ENCODE measurements around the gene PRPF38B. TPM values are rescaled to one million over a fixed set of nuclear protein-coding genes. Genes with fewer than 3 reads are reported as not detected.
"Not testable (repeated sequence)": the region's sequence is repeated elsewhere in the genome, so short reads cannot be mapped to it uniquely, and the experiment has no call there.

PRPF38B gene
- 16.4 TPM for total RNA-seq
- long read RNA-seq, transcript PRPF38B-203 (6 exons, 3,693 nt), result major isoform, 26 of 50 reads
- long read RNA-seq, partial matches to known transcripts, result 12 of 50 reads
- long read RNA-seq, other reads (novel, unspliced or antisense), result 10 of 50 reads

DNA sequence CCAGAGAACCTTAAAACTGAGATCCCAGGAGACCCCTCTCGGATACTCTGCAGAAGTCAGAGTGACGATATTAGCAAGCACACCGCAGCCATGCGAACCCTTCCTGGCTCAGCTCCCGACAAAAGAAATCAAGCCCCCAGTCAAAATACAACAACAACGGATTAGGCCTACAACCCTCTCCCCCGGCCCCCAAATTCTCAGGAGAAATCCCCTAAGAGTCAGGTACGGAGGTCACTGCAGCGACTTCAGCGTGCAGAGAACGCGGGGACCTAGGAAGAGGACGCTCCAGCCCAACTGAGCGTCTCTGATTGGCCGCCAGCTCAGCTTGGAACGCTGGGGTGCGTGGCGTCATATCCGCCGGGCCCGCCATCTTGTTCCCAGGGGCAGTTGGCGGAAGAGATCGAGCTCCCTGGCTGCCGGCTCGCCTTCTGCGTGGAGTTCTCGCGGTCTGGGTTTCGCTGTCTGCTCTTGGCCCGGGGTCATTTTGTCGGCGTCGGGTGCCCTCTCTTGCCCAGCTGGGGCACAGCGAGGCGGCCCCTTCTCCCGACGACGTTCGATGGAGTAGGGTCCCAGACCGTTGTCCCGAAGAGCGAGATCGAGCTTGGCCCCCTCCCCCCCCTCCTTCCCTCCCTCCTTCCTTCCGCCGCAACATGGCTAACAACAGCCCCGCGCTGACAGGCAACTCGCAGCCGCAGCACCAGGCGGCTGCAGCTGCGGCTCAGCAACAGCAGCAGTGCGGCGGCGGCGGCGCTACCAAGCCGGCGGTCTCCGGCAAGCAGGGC, at the start of gene PRPF38B:
Gene PRPF38B, plus strand, starts transcription at position 369 of the 782 bp plus-strand sequence. Its CDS starts 282 bp downstream, at position 651.
- intact Hi-C loops (cut with DNase I), result loop anchor here (5.0 kb wide), 1 partner anchor 55 kb away; the partner anchor contains the start of gene STXBP3
- peak; percentile 99 for DNase-seq (ENCODE audit: low spot score)

DNA sequence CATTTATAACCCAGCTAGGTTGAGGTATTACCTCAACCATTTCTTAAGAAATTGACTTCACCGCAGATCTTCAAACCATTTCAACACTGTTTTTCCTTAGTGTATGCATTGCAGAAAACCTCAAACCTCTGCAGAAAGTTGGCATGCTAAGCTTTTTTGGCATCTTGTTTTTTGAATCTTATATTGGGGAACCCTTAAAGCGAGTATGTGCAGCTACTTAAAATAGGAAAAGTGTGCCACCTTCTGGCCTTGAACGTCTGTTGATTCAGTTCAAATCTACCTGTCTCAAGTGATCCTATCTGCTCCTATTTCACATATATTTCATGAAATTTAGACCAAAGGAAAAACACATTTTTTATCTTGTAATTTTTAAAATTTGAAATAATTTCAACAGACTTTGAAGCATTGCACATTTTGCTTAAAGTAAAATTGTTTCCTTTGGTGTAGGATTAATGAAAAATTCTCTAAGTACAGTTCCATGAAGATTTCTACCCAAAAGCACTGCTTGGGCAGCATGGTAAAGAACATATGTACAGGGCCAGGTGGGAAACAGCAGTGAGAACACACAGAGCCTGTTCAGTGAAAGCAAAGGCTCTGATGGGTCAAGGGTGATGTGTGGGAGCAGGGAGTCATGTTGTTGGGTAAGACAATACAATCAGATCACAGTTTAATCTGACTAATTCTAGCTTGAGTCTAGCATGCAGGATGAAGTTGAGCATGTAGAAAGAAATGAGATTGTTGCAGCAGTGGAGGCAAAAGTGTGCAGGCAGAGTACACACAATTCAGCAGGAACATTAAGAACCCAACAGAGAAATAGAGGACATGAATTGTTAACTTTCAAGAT, 48.4 kb upstream of the PRPF38B start:
- intact Hi-C loops (cut with DNase I), result loop anchor here (1.0 kb wide), 1 partner anchor 131 kb away; no protein-coding TSS in a partner anchor
- no peak for DNase-seq (ENCODE audit: low spot score)

GRCh38 chr1:108644984-108645383, 47.1 kb upstream of the PRPF38B start:
- no peak for DNase-seq (ENCODE audit: low spot score)
- intact Hi-C loops (cut with DNase I), result loop anchor here (5.0 kb wide), 1 partner anchor 88 kb away; no protein-coding TSS in a partner anchor

DNA sequence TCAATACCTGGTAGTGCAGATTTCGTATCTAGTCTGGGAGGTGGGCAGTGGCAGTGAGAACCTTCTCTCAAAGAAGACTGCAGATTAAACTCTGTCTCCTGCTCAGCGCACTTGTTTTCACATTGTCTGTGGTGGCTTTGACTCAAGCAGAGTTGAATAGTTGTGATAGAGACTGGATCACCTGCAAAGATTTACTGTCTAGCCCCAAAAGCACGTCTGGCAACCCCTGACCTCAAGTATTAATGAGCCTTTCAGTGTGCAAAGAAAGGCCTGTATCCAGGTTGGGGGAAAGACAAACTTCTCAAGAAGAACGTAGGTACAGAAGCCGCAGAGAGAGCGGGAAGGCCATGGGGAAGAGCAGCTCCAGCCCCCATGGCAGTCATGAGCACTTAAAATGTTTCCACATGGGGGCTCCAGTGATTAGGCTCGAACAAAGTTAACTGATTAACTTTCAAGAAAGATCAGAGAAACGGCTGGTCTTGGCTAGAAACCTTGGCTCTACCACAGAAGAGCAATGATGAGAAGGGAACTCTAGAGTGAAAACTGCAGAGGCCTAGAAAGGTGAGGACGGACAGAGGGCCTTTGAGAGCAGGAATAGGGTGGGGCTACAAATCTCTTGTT, 46.4 kb upstream of the PRPF38B start:
- DNase-seq (ENCODE audit: low spot score), result no peak
- intact Hi-C loops (cut with DNase I), result loop anchor here (5.0 kb wide), 1 partner anchor 88 kb away; no protein-coding TSS in a partner anchor

DNA sequence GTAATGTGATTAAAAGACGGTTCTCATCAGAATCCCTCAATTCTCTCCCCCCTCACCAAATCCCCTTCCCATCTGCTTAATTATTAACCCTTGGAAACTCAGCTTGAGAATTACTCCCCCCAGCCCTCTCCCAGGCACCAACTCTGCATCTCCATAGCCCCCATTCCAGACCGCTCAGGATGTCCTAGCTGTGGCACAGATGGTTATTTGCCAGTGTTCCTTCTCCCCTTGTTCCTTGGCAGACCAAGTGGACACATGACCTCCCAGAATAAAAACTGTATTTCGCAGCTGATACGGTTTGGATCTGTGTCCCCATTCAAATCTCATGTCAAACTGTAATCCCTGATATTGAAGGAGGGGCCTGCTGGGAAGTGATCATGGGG, 45.9 kb upstream of the PRPF38B start:
- intact Hi-C loops (cut with DNase I), result loop anchor here (5.0 kb wide), 1 partner anchor 89 kb away; no protein-coding TSS in a partner anchor
- DNase-seq (ENCODE audit: low spot score), result no peak

GRCh38 chr1:108646648-108647269, 45.4 kb upstream of the PRPF38B start:
- peak; percentile 92 for DNase-seq (ENCODE audit: low spot score)
- intact Hi-C loops (cut with DNase I), result loop anchor here (5.0 kb wide), 1 partner anchor 89 kb away; no protein-coding TSS in a partner anchor

DNA sequence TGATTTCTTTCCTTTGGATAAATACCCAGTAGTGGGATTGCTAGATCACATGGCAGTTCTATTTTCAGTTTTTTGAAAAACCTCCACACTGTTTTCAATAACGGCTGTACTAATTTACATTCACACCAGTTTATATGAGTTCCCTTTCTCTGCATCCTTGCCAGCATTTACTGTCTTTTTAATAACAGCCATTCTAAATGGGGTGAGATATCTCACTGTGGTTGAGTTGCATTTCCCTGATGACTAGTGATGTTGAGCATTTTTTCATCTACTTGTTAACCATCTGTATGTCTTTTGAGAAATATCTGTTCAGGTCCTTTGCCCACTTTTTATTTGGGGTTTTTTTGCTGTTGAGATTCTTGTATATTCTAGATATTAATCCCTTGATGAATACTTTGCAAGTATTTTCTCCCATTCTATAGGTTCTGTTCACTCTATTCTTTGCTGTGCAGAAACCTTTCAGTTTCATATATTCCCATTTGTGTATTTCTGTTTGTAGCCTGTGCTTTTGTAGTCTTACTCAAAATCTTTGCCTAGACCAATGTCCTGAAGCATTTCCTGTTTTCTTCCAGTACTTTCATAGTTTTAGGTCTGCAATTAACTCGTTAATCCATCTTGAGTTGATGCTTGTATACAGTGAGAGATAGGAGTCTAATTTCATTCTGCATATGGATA, 38.5 kb upstream of the PRPF38B start:
- no peak for DNase-seq (ENCODE audit: low spot score)
- intact Hi-C loops (cut with DNase I), result no loop called here

GRCh38 chr1:108657356-108658080, 34.6 kb upstream of the PRPF38B start:
- intact Hi-C loops (cut with DNase I), result no loop called here
- no peak for DNase-seq (ENCODE audit: low spot score)

GRCh38 chr1:108661030-108661609, 31.0 kb upstream of the PRPF38B start, which contains the start of gene HENMT1:
Gene HENMT1 (minus strand): TSS chr1:108661093. CDS start chr1:108659884, 1,209 bp downstream.
- peak; percentile 83 for DNase-seq (ENCODE audit: low spot score)
- intact Hi-C loops (cut with DNase I), result no loop called here

DNA sequence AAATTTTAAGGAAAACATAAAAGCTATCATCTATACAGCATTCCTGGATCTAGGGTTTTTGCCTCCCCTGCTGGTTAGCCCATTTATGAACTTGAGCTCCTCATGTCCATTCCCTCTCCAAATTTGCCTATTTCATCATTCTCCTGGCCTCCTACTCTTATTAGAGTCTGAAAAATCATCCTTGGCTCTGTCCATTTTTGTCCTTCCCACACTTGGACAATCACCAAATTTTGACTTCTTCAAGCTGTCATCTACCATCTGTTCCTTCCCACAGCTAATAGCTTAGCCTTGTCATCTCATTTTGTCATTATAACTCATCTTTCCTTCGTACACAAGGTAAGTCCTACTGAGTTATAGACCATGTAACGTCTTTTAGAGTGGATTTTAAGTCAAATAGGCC, 29.0 kb upstream of the PRPF38B start:
- no peak for DNase-seq (ENCODE audit: low spot score)
- intact Hi-C loops (cut with DNase I), result no loop called here

DNA sequence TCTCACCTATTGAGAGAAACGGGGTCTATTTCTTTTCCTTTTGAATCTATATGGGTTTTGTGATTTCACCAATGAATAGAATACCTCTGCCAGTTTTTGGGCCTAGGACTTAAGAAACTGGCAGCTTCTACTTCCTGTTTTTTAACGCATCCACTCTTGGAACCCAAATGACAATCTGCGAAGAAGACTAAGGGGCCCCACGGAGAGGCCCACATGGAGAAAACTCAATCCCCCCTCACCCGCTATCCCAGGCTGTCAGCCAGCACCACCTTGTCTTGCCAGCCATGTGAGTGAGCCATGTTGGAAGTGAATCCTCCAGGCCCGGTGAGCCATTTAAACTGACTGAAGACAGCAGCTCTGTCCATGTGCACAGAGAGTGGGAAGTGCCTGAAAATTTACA, 27.6 kb upstream of the PRPF38B start:
- intact Hi-C loops (cut with DNase I), result no loop called here
- DNase-seq (ENCODE audit: low spot score), result no peak

DNA sequence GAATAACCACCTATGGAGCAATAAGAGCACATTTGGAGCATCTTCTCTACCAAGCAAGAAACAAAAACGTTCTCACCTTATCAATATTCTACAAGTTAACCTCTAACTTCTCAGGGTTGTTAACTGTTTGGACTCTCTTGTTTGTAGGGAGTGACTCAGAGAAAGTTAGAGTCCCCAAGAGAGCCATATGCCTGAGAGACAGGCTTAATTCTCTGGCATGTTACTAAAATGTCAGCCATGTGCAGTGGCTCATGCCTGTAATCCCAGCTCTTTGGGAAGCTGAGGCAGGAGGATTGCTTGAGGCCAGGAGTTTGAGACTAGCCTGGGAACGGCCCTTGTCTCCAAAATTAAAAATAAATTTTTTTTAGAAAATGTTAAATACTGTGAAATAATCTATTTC, 27.0 kb upstream of the PRPF38B start:
- intact Hi-C loops (cut with DNase I), result no loop called here
- no peak for DNase-seq (ENCODE audit: low spot score)

DNA sequence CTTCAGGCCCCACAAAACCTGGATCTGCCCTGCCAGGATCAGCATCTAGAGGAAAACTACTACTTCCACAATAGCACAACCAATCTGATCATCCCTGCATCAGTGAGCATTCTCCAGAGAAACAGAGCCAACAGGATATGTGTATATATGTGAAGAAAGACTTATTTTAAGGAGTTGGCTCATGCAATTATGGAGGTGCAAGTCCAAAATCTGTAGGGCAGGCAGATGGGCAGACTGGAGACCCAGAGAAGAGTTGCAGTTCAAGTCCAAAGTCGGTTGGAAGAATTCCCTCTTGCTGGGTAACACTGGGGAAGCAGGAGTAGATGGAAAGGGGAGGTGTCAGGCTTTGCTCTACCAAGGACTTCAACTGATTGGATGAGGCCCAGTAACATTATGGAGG, 26.3 kb upstream of the PRPF38B start:
- DNase-seq (ENCODE audit: low spot score), result no peak
- intact Hi-C loops (cut with DNase I), result no loop called here

DNA sequence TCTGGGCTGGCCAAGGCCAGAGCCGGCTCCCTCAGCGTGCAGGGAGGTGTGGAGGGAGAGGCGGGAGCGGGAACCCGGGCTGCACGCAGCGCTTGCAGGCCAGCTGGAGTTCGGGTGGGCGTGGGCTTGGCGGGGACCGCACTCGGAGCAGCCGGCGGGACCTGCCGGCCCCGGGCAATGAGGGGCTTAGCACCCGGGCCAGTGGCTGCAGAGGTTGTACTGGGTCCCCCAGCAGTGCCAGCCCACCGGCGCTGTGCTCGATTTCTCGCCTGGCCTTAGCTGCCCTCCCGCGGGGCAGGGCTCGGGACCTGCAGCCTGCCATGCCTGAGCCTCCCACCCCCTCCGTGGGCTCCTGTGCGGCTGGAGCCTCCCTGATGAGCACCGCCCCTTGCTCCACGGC, 24.7 kb upstream of the PRPF38B start:
- DNase-seq (ENCODE audit: low spot score); intact Hi-C loops (cut with DNase I): not testable (repeated sequence)

DNA sequence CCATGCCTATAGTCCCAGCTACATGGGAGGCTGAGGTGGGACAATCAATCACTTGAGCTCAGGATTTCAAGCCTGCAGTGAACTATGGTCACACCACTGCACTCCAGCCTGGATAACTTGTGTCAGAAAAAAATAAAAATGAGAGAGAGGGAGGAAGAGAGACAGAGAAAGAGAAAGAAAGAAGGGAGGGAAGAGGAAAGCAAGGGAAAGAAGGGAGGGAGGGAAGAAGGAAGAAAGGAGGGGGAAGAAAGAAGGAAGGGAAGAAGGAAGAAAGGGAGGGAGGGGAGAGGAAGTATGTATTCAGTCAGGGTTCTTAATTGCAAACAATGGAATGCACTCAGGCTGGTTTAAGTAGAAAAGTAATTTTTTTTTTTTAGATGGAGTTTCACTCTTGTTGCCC, 23.3 kb upstream of the PRPF38B start:
- no peak for DNase-seq (ENCODE audit: low spot score)
- intact Hi-C loops (cut with DNase I), result no loop called here

DNA sequence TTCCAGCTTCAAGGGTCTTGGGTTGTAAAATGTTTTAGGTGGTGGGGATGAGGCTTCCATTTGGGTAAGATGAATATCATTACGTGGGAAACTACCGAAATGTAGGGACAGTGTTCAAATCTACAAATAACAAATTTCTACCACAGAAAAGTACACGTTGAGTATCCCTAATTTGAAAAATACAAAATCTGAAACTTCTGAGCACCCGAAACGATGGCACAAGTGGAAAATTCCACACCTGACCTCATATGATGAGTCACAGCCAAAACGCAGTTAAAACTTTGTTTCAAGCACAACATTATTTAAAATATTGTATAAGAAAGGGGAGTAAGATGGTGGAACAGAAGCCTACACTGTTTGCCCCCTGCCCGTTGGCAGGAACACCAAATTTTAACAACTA, 22.4 kb upstream of the PRPF38B start:
- intact Hi-C loops (cut with DNase I), result no loop called here

GRCh38 chr1:108670131-108670773, 21.9 kb upstream of the PRPF38B start:
- DNase-seq (ENCODE audit: low spot score), result no peak
- intact Hi-C loops (cut with DNase I), result no loop called here

More for the DNA sequence above, 22.4 kb upstream of the PRPF38B start:
- no peak for DNase-seq (ENCODE audit: low spot score)
